Adipocyte (in vitro differentiated cells): ENCODE data around the gene ACACB.
A peak's percentile ranks its signal among the peaks of the same experiment; 100 is the strongest.

ENCODE experiments used
- DNase-seq: peaks from one replicate; pipeline ENCODE4 v3.0.0-alpha.2; 2015; ENCODE audit warnings: low read depth
- H3K27me3 ChIP-seq: replicated peaks from 2 replicates; pipeline ENCODE4 v1.7.0; 2013; ENCODE audit warnings: mild to moderate bottlenecking, low read length, moderate library complexity; ENCODE audit not compliant: control insufficient read depth, insufficient read depth
- H3K36me3 ChIP-seq: 2 replicates; pipeline ENCODE4 v1.7.0; 2013; ENCODE audit warnings: low read length, mild to moderate bottlenecking, moderate library complexity; ENCODE audit not compliant: control insufficient read depth, insufficient read depth, severe bottlenecking
- H3K4me1 ChIP-seq: 2 replicates; pipeline ENCODE4 v1.7.0; 2013; ENCODE audit warnings: mild to moderate bottlenecking, low read length, moderate library complexity; ENCODE audit not compliant: control insufficient read depth, insufficient read depth
- H3K4me3 ChIP-seq: 2 replicates; pipeline ENCODE4 v1.7.0; 2013; ENCODE audit warnings: mild to moderate bottlenecking, low read length, moderate library complexity
- H3K9ac ChIP-seq: 2 replicates; pipeline ENCODE4 v1.7.0; 2013; ENCODE audit warnings: mild to moderate bottlenecking, low read length, moderate library complexity
- H3K9me3 ChIP-seq: 2 replicates; pipeline ENCODE4 v1.7.0; 2013; ENCODE audit warnings: mild to moderate bottlenecking, low read length, moderate library complexity; ENCODE audit not compliant: control insufficient read depth

The ACACB gene

DNA sequence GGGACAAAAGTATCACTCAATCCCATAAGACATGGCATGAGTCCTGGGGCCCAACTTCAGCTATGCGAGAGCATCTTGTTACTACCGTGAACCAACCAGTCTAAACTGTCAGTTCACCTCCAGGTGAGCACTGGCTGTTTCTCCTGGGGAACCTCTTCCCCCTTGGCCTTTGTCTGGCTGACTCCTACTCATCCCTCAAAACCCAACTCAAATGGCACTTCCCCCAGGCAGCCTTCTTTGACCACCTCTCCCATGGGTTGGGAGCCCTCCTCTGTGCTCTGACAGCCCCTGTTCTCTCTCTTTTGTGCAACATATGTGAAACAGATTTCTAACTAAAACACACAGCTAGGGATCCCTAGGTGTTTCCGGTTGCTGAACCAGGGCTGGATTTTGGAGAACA lies 155.0 kb downstream of the ACACB start:
- no peak for DNase-seq
- Histone ChIP-seq H3K27me3 (no peaks in the 10 kb centered on the region), H3K4me1 (no peaks in the 10 kb centered on the region), H3K4me3 (no peak overlapping the region), H3K9ac (no peak overlapping the region), H3K9me3 (no peaks in the 10 kb centered on the region), H3K36me3 (peaks cover 53% of the 10 kb centered on the region)

- H3K9me3 ChIP-seq: no peaks in the 10 kb centered on the region
- H3K27me3 ChIP-seq: no peaks in the 10 kb centered on the region
- H3K36me3 ChIP-seq: peaks cover 34% of the 10 kb centered on the region
- H3K9ac ChIP-seq: no peak overlapping the region
- DNase-seq: no peak
- H3K4me1 ChIP-seq: peaks cover 10% of the 10 kb centered on the region
- H3K4me3 ChIP-seq: no peak overlapping the region
Observed at GRCh38 chr12:109273354-109273753, 157.0 kb downstream of the ACACB start.

- H3K4me3 ChIP-seq: no peak overlapping the region
- no peaks in the 10 kb centered on the region for H3K27me3 ChIP-seq
- H3K36me3 ChIP-seq: peaks cover 24% of the 10 kb centered on the region
- no peaks in the 10 kb centered on the region for H3K9me3 ChIP-seq
- DNase-seq: no peak
- peaks cover 14% of the 10 kb centered on the region for H3K4me1 ChIP-seq
- H3K9ac ChIP-seq: no peak overlapping the region
Observed at GRCh38 chr12:109274381-109274780, 158.0 kb downstream of the ACACB start.

DNA sequence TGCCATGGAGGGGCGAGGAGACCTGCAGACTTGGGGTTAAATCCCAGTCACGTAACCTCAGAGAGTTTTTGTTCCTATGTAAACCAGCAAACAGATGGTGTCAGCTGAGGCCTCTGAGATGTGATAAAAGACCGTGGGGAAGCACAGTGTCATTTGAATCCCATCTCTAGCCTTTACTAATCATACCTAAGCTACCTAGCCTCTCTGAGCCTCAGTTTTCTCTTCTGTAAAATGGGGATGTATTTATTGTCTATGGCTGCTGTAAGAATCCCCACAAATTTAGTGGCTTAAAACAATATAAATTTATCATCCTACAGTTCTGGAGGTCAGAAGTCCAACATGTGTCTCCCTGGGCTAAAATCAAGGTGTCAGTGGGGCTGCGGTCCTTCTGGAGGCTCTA lies 158.8 kb downstream of the ACACB start:
- no peak for DNase-seq
- Histone ChIP-seq H3K4me1 (peaks cover 14% of the 10 kb centered on the region), H3K9ac (no peak overlapping the region)

GRCh38 chr12:109276160-109276559 lies 159.8 kb downstream of the ACACB start:
- H3K9me3 ChIP-seq: no peaks in the 10 kb centered on the region
- DNase-seq: no peak
- H3K36me3 ChIP-seq: peaks cover 6% of the 10 kb centered on the region
- peaks cover 14% of the 10 kb centered on the region for H3K4me1 ChIP-seq
- peaks cover 3% of the 10 kb centered on the region for H3K27me3 ChIP-seq
- no peak overlapping the region for H3K4me3 ChIP-seq
- H3K9ac ChIP-seq: no peak overlapping the region

More for the DNA sequence above, 158.8 kb downstream of the ACACB start:
- Histone ChIP-seq H3K4me3 (no peak overlapping the region), H3K9me3 (no peaks in the 10 kb centered on the region), H3K36me3 (peaks cover 16% of the 10 kb centered on the region), H3K27me3 (no peaks in the 10 kb centered on the region)

DNA sequence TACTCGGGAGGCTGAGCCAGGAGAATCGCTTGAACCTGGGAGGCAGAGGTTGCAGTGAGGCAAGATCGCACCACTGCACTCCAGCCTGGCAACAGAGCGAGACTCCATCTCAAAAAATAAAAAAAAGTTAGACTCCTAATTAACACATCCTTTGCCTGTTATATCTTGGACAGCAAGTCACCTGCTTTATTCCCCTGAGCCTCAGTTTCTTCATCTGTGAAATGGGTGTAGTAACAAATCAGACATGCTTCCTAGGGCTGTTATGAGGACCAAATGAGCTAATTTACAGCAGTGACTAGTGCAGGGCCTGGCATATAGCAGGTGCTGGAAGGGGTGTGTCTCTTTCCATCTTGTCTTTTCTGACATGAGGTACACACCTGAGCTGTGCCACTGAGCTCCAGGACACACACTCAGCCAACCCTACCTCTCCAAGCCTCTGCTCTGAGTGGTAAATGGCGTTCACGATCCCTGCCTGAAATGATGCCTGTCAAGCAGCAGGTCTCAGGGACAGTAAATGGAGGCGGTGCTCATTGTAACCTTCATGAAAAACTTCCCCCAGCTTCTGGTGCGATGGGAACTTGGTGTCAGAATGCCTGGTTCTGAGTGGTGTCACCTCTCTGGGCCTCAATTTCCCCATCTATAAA lies 161.0 kb downstream of the ACACB start:
- H3K36me3 ChIP-seq: no peaks in the 10 kb centered on the region
- peaks cover 14% of the 10 kb centered on the region for H3K4me1 ChIP-seq
- DNase-seq: no peak
- peaks cover 3% of the 10 kb centered on the region for H3K27me3 ChIP-seq
- no peak overlapping the region for H3K9ac ChIP-seq
- no peaks in the 10 kb centered on the region for H3K9me3 ChIP-seq
- no peak overlapping the region for H3K4me3 ChIP-seq

GRCh38 chr12:109277899-109278762 lies 161.7 kb downstream of the ACACB start:
- Histone ChIP-seq H3K36me3 (no peaks in the 10 kb centered on the region), H3K4me1 (peaks cover 14% of the 10 kb centered on the region), H3K9ac (no peak overlapping the region), H3K4me3 (no peak overlapping the region), H3K9me3 (no peaks in the 10 kb centered on the region), H3K27me3 (peaks cover 3% of the 10 kb centered on the region)
- peak; percentile 48 for DNase-seq

GRCh38 chr12:109278912-109279311 lies 162.5 kb downstream of the ACACB start:
- Histone ChIP-seq H3K9ac (no peak overlapping the region), H3K9me3 (no peaks in the 10 kb centered on the region), H3K4me3 (no peak overlapping the region), H3K4me1 (peaks cover 14% of the 10 kb centered on the region), H3K27me3 (peaks cover 3% of the 10 kb centered on the region), H3K36me3 (no peaks in the 10 kb centered on the region)
- DNase-seq: no peak

GRCh38 chr12:109279525-109279924 lies 163.1 kb downstream of the ACACB start:
- H3K36me3 ChIP-seq: no peaks in the 10 kb centered on the region
- peaks cover 14% of the 10 kb centered on the region for H3K4me1 ChIP-seq
- no peak for DNase-seq
- no peak overlapping the region for H3K4me3 ChIP-seq
- no peak overlapping the region for H3K9ac ChIP-seq
- peaks cover 3% of the 10 kb centered on the region for H3K27me3 ChIP-seq
- no peaks in the 10 kb centered on the region for H3K9me3 ChIP-seq

DNA sequence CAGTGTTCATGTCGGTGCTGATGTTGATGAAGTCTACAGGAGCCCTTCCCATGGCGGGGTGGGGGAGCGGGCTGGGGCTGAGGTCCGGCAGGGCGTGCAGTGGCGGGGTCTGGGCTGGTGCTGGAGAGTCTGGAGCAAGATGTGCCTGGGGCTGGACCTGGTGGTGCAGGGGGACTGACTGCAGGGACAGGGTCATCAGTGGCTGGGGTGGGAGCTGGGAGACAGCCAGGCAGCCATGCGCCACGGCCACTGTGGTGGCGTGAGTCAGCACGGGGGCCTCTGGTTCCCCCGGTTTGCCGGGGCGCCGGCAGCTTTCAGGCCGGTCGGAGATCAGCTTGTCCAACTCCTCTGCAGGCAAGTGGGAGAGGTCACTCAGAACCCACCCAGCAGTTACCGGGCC lies 165.1 kb downstream of the ACACB start:
- Histone ChIP-seq H3K36me3 (no peaks in the 10 kb centered on the region), H3K9me3 (no peaks in the 10 kb centered on the region), H3K27me3 (peaks cover 3% of the 10 kb centered on the region), H3K4me1 (peaks cover 14% of the 10 kb centered on the region), H3K4me3 (no peak overlapping the region), H3K9ac (no peak overlapping the region)
- no peak for DNase-seq

DNA sequence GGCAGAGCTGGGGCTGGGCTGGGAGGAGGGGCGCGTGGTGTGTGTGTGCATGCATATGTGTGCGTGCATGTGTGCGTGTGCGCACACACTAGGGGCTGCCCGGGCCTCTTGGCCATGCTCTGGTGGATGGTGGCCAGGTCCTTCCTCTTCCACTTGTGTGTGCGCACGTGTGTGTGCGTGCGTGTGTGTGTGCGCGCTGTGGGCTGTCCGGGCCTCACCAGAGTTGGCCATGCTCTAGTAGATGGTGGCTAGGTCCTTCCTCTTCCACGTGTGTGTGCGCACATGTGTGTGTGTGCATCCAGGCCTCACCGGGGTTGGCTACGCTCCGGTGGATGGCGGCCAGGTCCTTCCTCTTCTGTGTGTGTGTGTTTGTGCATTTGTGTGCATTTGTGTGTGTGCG lies 168.0 kb downstream of the ACACB start:
- Histone ChIP-seq H3K9ac (no peak overlapping the region), H3K27me3 (peaks cover 6% of the 10 kb centered on the region), H3K4me3 (no peak overlapping the region), H3K36me3 (no peaks in the 10 kb centered on the region), H3K4me1 (no peaks in the 10 kb centered on the region), H3K9me3 (no peaks in the 10 kb centered on the region)
- DNase-seq: no peak
